Caco-2 (cell line): ENCODE data around the gene AASDHPPT. TPM values are rescaled to one million over a fixed set of nuclear protein-coding genes. Genes with fewer than 3 reads are reported as not detected.

Experiments
- BruUV-seq: library from RNA; stranded (reverse); fragments of 400-500 nt; replicated peaks from 2 replicates; lab custom pipeline; 2021; lab: Mats Ljungman, UMichigan
- CTCF ChIA-PET: fragments of 300-600 bp; sonication (Branson Sonifier 250); formaldehyde crosslinking; loops from one replicate; lab custom pipeline; 2022; ENCODE audit warnings: antibody characterized with exemption; lab: Charles Lee
- POLR2A ChIA-PET: fragments of 300-600 bp; sonication (Branson Sonifier 250); formaldehyde crosslinking; loops from one replicate; lab custom pipeline; 2022; ENCODE audit warnings: antibody characterized with exemption; lab: Charles Lee
- DNase-seq, 2 experiments: peaks; one replicate each; pipeline versions ENCODE4 v3.0.0 to v3.0.0-alpha.2; 2020 to 2022
- H3K27me3 ChIP-seq: replicated peaks from 2 replicates; pipeline ENCODE4 v1.6.0; 2011; ENCODE audit warnings: low read length; ENCODE audit not compliant: control insufficient read depth, insufficient read depth
- H3K36me3 ChIP-seq: 2 replicates; pipeline ENCODE4 v1.5.1; 2011; ENCODE audit warnings: low read length; ENCODE audit not compliant: control insufficient read depth, insufficient read depth
- H3K4me1 ChIP-seq: fragments of 250-450 bp; sonication (Bioruptor Pico); 2 replicates; pipeline ENCODE4 v1.5.1; 2020; ENCODE audit warnings: mild to moderate bottlenecking
- H3K4me3 ChIP-seq: 2 replicates; pipeline ENCODE4 v1.5.1; 2011; ENCODE audit warnings: low read depth, mild to moderate bottlenecking, control low read depth, low read length
- H3K9me3 ChIP-seq: fragments of 250-450 bp; sonication (Bioruptor Pico); 2 replicates; pipeline ENCODE4 v1.5.1; 2020; ENCODE audit warnings: mild to moderate bottlenecking, moderate library complexity
- H3K27ac Mint-ChIP-seq: one replicate; pipeline ENCODE4 v1.8.0; 2022; ENCODE audit warnings: mixed read lengths; ENCODE audit not compliant: unreplicated experiment
- H3K27me3 Mint-ChIP-seq: one replicate; pipeline ENCODE4 v1.8.0; 2022; ENCODE audit warnings: mixed read lengths; ENCODE audit not compliant: insufficient read depth, unreplicated experiment
- H3K36me3 Mint-ChIP-seq: one replicate; pipeline ENCODE4 v1.8.0; 2022; ENCODE audit warnings: mild to moderate bottlenecking, mixed read lengths; ENCODE audit not compliant: insufficient read depth, unreplicated experiment
- H3K4me1 Mint-ChIP-seq: one replicate; pipeline ENCODE4 v1.8.0; 2022; ENCODE audit warnings: low read depth, mixed read lengths; ENCODE audit not compliant: unreplicated experiment
- H3K4me3 Mint-ChIP-seq: one replicate; pipeline ENCODE4 v1.8.0; 2022; ENCODE audit warnings: mild to moderate bottlenecking, moderate library complexity, mixed read lengths; ENCODE audit not compliant: unreplicated experiment
- H3K9me3 Mint-ChIP-seq: one replicate; pipeline ENCODE4 v1.8.0; 2022; ENCODE audit warnings: mixed read lengths; ENCODE audit not compliant: unreplicated experiment
- CTCF ChIP-seq, 2 experiments: fragments of 200-600 bp in 1 of 2; IDR thresholded peaks; 1 replicate in 1 of 2; 2 replicates in 1 of 2; pipeline versions ENCODE4 v1.5.1 to v1.8.0; 2011 to 2022; ENCODE audit warnings: antibody characterized with exemption in 1 of 2, control low read depth in 1 of 2, inconsistent platforms in 1 of 2, low read depth in 1 of 2, low read length in 1 of 2, mild to moderate bottlenecking in 1 of 2, moderate library complexity in 1 of 2; ENCODE audit not compliant: insufficient read depth in 1 of 2, severe bottlenecking in 1 of 2, unreplicated experiment in 1 of 2
- intact Hi-C: fragments of 100-400 bp; cut with micrococcal nuclease; formaldehyde crosslinking; loops from one replicate; pipeline ENCODE4 v1.10.0; 2022; ENCODE audit not compliant: unreplicated experiment
- total RNA-seq: library from RNA; stranded (reverse); gene quantifications from 2 replicates; pipeline ENCODE4 v1.2.3, GENCODE V29; 2022

The AASDHPPT gene
- total RNA-seq, 1 experiment from 2014 or later, result 64.8 TPM

- peaks cover 3% of the 10 kb centered on the region for H3K27me3 Mint-ChIP-seq
- Histone ChIP-seq H3K4me1 (no peaks in the 10 kb centered on the region), H3K27me3 (no peaks in the 10 kb centered on the region), H3K4me3 (no peak overlapping the region), H3K9me3 (no peaks in the 10 kb centered on the region), H3K36me3 (no peaks in the 10 kb centered on the region)
- no TSS peak for BruUV-seq
- H3K36me3 Mint-ChIP-seq, result no peaks in the 10 kb centered on the region
- no peaks in the 10 kb centered on the region for H3K4me1 Mint-ChIP-seq
- no peak overlapping the region for H3K27ac Mint-ChIP-seq
- H3K9me3 Mint-ChIP-seq, result peaks cover 10% of the 10 kb centered on the region
- ChIA-PET POLR2A (no interaction called here), CTCF (no interaction called here)
- intact Hi-C loops, result loop anchor here (1.0 kb wide), 1 partner anchor 44 kb away; no protein-coding TSS in a partner anchor
- no peak overlapping the region for H3K4me3 Mint-ChIP-seq
- DNase-seq, result no peak
- TF ChIP-seq CTCF (IDR thresholded peaks at IDR 0.05; ENCODE audit: insufficient read depth in 1 of 2, low read depth in 1 of 2, low read length in 1 of 2, severe bottlenecking in 1 of 2, unreplicated experiment in 1 of 2), result no peak
These were observed 55.3 kb downstream of the AASDHPPT start for GRCh38 chr11:106132582-106133354.

DNA sequence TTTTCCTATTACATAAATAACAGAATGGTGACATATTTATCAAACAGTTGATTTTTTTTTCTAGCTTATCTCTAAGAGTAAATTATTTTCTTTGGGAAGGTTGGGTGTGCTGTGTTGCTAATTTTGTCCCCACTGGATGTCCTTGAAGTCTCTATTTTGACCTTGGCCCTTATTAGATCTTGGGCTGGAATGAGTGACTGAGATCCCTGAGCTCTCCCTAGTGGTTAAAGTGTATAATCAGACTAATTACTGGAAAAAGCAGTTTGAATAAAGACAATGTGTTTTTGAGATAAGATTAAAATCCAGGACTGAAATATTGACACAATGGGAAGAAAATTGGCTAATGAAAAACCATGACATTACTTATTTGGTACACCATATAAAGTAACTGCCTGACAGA, 56.1 kb downstream of the AASDHPPT start:
- H3K4me3 ChIP-seq, result no peak overlapping the region
- CTCF ChIA-PET, result no interaction called here
- Mint-ChIP-seq H3K36me3 (no peaks in the 10 kb centered on the region), H3K4me3 (no peak overlapping the region), H3K9me3 (peaks cover 10% of the 10 kb centered on the region), H3K4me1 (no peaks in the 10 kb centered on the region), H3K27ac (no peak overlapping the region), H3K27me3 (peaks cover 3% of the 10 kb centered on the region)
- H3K9me3 ChIP-seq, result no peaks in the 10 kb centered on the region
- no peaks in the 10 kb centered on the region for H3K4me1 ChIP-seq
- no TSS peak for BruUV-seq
- no peaks in the 10 kb centered on the region for H3K27me3 ChIP-seq
- H3K36me3 ChIP-seq, result no peaks in the 10 kb centered on the region
- intact Hi-C loops, result loop anchor here (1.0 kb wide), 1 partner anchor 45 kb away; no protein-coding TSS in a partner anchor
- peak in 1 of 2 experiments; percentile 38 for TF ChIP-seq CTCF (IDR thresholded peaks at IDR 0.05; ENCODE audit: insufficient read depth in 1 of 2, low read depth in 1 of 2, low read length in 1 of 2, severe bottlenecking in 1 of 2, unreplicated experiment in 1 of 2)
- POLR2A ChIA-PET, result no interaction called here
- no peak for DNase-seq

DNA sequence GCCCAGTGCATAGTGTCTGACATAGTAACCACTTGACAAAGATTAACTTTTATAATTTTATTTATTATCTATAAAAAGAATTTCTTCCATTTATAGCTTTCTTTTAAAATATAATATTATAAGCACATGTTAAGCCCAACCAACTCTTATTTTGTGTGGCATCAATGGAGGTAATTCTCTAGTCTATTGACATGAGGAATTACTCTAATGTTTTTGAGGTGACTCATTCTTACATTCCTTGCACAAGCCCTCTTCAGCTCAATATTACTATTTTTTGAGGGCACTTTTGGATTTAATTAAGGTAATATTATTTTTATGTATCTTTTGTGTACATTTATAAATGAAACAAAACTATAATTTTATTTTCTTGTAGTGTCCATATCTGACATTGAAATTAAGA, 59.6 kb downstream of the AASDHPPT start:
- intact Hi-C loops, result no loop called here
- H3K27me3 Mint-ChIP-seq, result no peaks in the 10 kb centered on the region
- peaks cover 28% of the 10 kb centered on the region for H3K9me3 Mint-ChIP-seq
- no peak overlapping the region for H3K27ac Mint-ChIP-seq
- H3K4me1 ChIP-seq, result no peaks in the 10 kb centered on the region
- H3K36me3 Mint-ChIP-seq, result no peaks in the 10 kb centered on the region
- POLR2A ChIA-PET, result no interaction called here
- H3K36me3 ChIP-seq, result no peaks in the 10 kb centered on the region
- BruUV-seq, result no TSS peak
- TF ChIP-seq CTCF (IDR thresholded peaks at IDR 0.05; ENCODE audit: insufficient read depth in 1 of 2, low read depth in 1 of 2, low read length in 1 of 2, severe bottlenecking in 1 of 2, unreplicated experiment in 1 of 2), result no peak
- DNase-seq, result no peak
- no peaks in the 10 kb centered on the region for H3K4me1 Mint-ChIP-seq
- CTCF ChIA-PET, result no interaction called here
- H3K9me3 ChIP-seq, result 0 out of 2 replicates have a peak, but pooled peaks cover 3% of the 10 kb centered on the region
- H3K4me3 ChIP-seq, result no peak overlapping the region
- H3K4me3 Mint-ChIP-seq, result no peak overlapping the region
- no peaks in the 10 kb centered on the region for H3K27me3 ChIP-seq
